ENCODE data around the gene ITPK1.

Gene ITPK1

GRCh38 chr14:92925446-92925845 lies 190.3 kb downstream of the ITPK1 start:
- no peaks in the 10 kb centered on the region for H3K27me3 ChIP-seq (ENCODE audit: insufficient read depth, low read length, poor library complexity)
- peaks cover 2% of the 10 kb centered on the region for H3K4me1 ChIP-seq (ENCODE audit: control insufficient read depth, low read depth, low read length)
- H3K18ac ChIP-seq (ENCODE audit: low read length): no peak overlapping the region
- no peak overlapping the region for H4K8ac ChIP-seq (ENCODE audit: low read depth, low read length)
- H4K5ac ChIP-seq (ENCODE audit: low read length): no peak overlapping the region
- no peak overlapping the region for H3K4me3 ChIP-seq (ENCODE audit: low read length)
- H2AK5ac ChIP-seq (ENCODE audit: low read length): no peak overlapping the region
- H3K36me3 ChIP-seq (ENCODE audit: control insufficient read depth, insufficient read depth, low read length): no peaks in the 10 kb centered on the region
- H3K79me2 ChIP-seq (ENCODE audit: control insufficient read depth, insufficient read depth, low read length): no peaks in the 10 kb centered on the region
- no peak overlapping the region for H3K4ac ChIP-seq (ENCODE audit: low read depth, low read length)
- H2BK5ac ChIP-seq (ENCODE audit: low read length): no peak overlapping the region
- H3K9ac ChIP-seq (ENCODE audit: low read length): no peak overlapping the region
- H2BK120ac ChIP-seq (ENCODE audit: low read depth, low read length): no peak overlapping the region
- peak; percentile 23 for DNase-seq
- H3K27ac ChIP-seq (ENCODE audit: low read depth, low read length): no peak overlapping the region
- no peak overlapping the region for H3K23ac ChIP-seq (ENCODE audit: low read length)
- H3K79me1 ChIP-seq (ENCODE audit: low read length): no peaks in the 10 kb centered on the region
- no peak overlapping the region for H3K4me2 ChIP-seq (ENCODE audit: low read length)
- H2BK15ac ChIP-seq (replicated peaks; ENCODE audit: low read depth): no peak overlapping the region
- no peak overlapping the region for H3K56ac ChIP-seq (ENCODE audit: low read length)
- no CpG with 5 or more reads among the region's 6 CpGs for WGBS (ENCODE audit: extremely low coverage, insufficient coverage, low lambda C conversion rate)

DNA sequence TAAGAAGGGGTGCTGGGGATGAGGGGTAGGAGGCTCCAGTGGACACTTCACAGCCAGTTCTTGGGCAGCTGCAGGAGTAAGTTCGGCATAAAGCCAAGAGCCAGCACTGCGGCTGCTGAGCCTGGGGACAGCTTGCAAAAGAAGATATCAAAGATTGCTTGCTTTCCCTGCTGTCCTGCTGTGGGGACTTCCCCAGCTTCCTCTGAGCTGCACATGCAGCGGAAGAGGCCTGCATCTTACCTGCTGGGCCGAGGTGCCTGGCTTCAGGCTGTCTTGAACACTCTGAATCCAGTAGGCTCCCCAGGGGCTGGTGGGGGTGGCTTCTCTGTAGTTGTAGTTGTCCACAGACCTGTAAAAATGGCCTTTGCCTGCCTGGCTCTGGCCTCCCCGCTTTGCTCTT lies 191.5 kb downstream of the ITPK1 start:
- Histone ChIP-seq H4K5ac (ENCODE audit: low read length) (no peak overlapping the region), H2BK15ac (replicated peaks; ENCODE audit: low read depth) (no peak overlapping the region), H3K4me3 (ENCODE audit: low read length) (no peak overlapping the region), H3K27me3 (ENCODE audit: insufficient read depth, low read length, poor library complexity) (no peaks in the 10 kb centered on the region), H4K8ac (ENCODE audit: low read depth, low read length) (no peak overlapping the region), H3K18ac (ENCODE audit: low read length) (no peak overlapping the region), H3K4ac (ENCODE audit: low read depth, low read length) (no peak overlapping the region), H3K36me3 (ENCODE audit: control insufficient read depth, insufficient read depth, low read length) (no peaks in the 10 kb centered on the region), H3K4me2 (ENCODE audit: low read length) (no peak overlapping the region), H3K56ac (ENCODE audit: low read length) (no peak overlapping the region), H2BK5ac (ENCODE audit: low read length) (no peak overlapping the region), H3K79me2 (ENCODE audit: control insufficient read depth, insufficient read depth, low read length) (no peaks in the 10 kb centered on the region), H2BK120ac (ENCODE audit: low read depth, low read length) (no peak overlapping the region), H3K23ac (ENCODE audit: low read length) (no peak overlapping the region), H3K9ac (ENCODE audit: low read length) (no peak overlapping the region), H3K79me1 (ENCODE audit: low read length) (no peaks in the 10 kb centered on the region), H2AK5ac (ENCODE audit: low read length) (no peak overlapping the region), H3K27ac (ENCODE audit: low read depth, low read length) (no peak overlapping the region), H3K4me1 (ENCODE audit: control insufficient read depth, low read depth, low read length) (peaks cover 2% of the 10 kb centered on the region)
- WGBS (ENCODE audit: extremely low coverage, insufficient coverage, low lambda C conversion rate): no CpG with 5 or more reads among the region's 5 CpGs
- DNase-seq: peak; percentile 11

- no peak overlapping the region for H3K56ac ChIP-seq (ENCODE audit: low read length)
- WGBS (ENCODE audit: extremely low coverage, insufficient coverage, low lambda C conversion rate): no CpG with 5 or more reads among the region's 8 CpGs
- peaks cover 2% of the 10 kb centered on the region for H3K4me1 ChIP-seq (ENCODE audit: control insufficient read depth, low read depth, low read length)
- no peak overlapping the region for H3K27ac ChIP-seq (ENCODE audit: low read depth, low read length)
- H3K9ac ChIP-seq (ENCODE audit: low read length): no peak overlapping the region
- H3K18ac ChIP-seq (ENCODE audit: low read length): no peak overlapping the region
- no peaks in the 10 kb centered on the region for H3K27me3 ChIP-seq (ENCODE audit: insufficient read depth, low read length, poor library complexity)
- H3K23ac ChIP-seq (ENCODE audit: low read length): no peak overlapping the region
- H3K4me3 ChIP-seq (ENCODE audit: low read length): no peak overlapping the region
- H2AK5ac ChIP-seq (ENCODE audit: low read length): no peak overlapping the region
- no peak overlapping the region for H4K5ac ChIP-seq (ENCODE audit: low read length)
- no peaks in the 10 kb centered on the region for H3K79me2 ChIP-seq (ENCODE audit: control insufficient read depth, insufficient read depth, low read length)
- no peak overlapping the region for H3K4me2 ChIP-seq (ENCODE audit: low read length)
- H2BK5ac ChIP-seq (ENCODE audit: low read length): no peak overlapping the region
- no peaks in the 10 kb centered on the region for H3K36me3 ChIP-seq (ENCODE audit: control insufficient read depth, insufficient read depth, low read length)
- no peak overlapping the region for H2BK15ac ChIP-seq (replicated peaks; ENCODE audit: low read depth)
- H2BK120ac ChIP-seq (ENCODE audit: low read depth, low read length): no peak overlapping the region
- no peak for DNase-seq
- H4K8ac ChIP-seq (ENCODE audit: low read depth, low read length): no peak overlapping the region
- H3K79me1 ChIP-seq (ENCODE audit: low read length): no peaks in the 10 kb centered on the region
- no peak overlapping the region for H3K4ac ChIP-seq (ENCODE audit: low read depth, low read length)
Measured at GRCh38 chr14:92923744-92924103, 192.0 kb downstream of the ITPK1 start.

- WGBS (ENCODE audit: extremely low coverage, insufficient coverage, low lambda C conversion rate): no CpG with 5 or more reads among the region's 86 CpGs
- no peak within 1 kb of the TSS for H2BK15ac ChIP-seq (replicated peaks; ENCODE audit: low read depth)
- H3K27me3 ChIP-seq (ENCODE audit: insufficient read depth, low read length, poor library complexity): no peaks in the 10 kb centered on the region
Measured at GRCh38 chr14:92922883-92923743, 192.6 kb downstream of the ITPK1 start, which contains the start of gene CHGA. CHGA (plus strand) TSS chr14:92923150; CDS start chr14:92923360, 210 bp downstream.

DNA sequence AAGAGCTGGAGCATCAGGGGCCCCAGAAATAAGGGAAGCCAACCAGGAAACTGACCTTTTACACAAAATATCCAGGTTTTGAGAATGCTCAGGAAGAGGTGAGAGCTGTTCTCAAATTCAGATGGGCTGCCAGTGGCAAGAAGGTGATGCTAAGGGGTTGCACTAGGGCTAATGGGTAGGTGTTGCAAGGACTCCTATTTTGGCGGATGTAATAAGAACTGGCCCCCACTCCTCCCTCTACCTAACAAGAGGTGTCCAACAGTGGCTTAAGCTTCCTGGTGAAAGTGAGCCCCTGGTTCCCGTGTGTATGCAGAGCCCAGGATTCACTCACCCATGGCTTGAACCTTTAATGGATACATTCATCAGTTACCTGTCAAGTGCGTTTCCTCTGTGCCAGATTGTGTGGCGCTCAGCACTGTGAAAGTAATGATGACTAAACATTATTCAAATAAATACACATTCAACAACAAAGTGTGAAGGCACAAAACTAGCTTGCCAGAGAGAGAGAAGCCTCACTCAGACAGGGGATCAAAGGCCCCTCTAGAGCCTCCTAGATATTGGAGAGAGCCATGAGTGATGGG lies 193.5 kb downstream of the ITPK1 start:
- H3K4me3 ChIP-seq (ENCODE audit: low read length): no peak overlapping the region
- H3K27me3 ChIP-seq (ENCODE audit: insufficient read depth, low read length, poor library complexity): no peaks in the 10 kb centered on the region

More at GRCh38 chr14:92922883-92923743, 192.6 kb downstream of the ITPK1 start, which contains the start of gene CHGA:
- Histone ChIP-seq H3K23ac (ENCODE audit: low read length) (no peak within 1 kb of the TSS), H2BK5ac (ENCODE audit: low read length) (no peak within 1 kb of the TSS), H2AK5ac (ENCODE audit: low read length) (no peak within 1 kb of the TSS), H3K4me3 (ENCODE audit: low read length) (peak within 1 kb of the TSS; percentile 39), H3K56ac (ENCODE audit: low read length) (peak within 1 kb of the TSS; percentile 58), H4K8ac (ENCODE audit: low read depth, low read length) (no peak within 1 kb of the TSS), H3K4me1 (ENCODE audit: control insufficient read depth, low read depth, low read length) (peaks cover 2% of the 10 kb centered on the region), H3K36me3 (ENCODE audit: control insufficient read depth, insufficient read depth, low read length) (no peaks in the 10 kb centered on the region), H4K5ac (ENCODE audit: low read length) (no peak within 1 kb of the TSS), H3K18ac (ENCODE audit: low read length) (no peak within 1 kb of the TSS), H3K9ac (ENCODE audit: low read length) (peak within 1 kb of the TSS; percentile 43), H3K79me2 (ENCODE audit: control insufficient read depth, insufficient read depth, low read length) (no peaks in the 10 kb centered on the region), H3K4ac (ENCODE audit: low read depth, low read length) (no peak within 1 kb of the TSS), H3K79me1 (ENCODE audit: low read length) (no peaks in the 10 kb centered on the region), H3K27ac (ENCODE audit: low read depth, low read length) (no peak within 1 kb of the TSS), H3K4me2 (ENCODE audit: low read length) (peak within 1 kb of the TSS; percentile 86), H2BK120ac (ENCODE audit: low read depth, low read length) (no peak within 1 kb of the TSS)
- peak; percentile 78 for DNase-seq

More for the DNA sequence above, 193.5 kb downstream of the ITPK1 start:
- Histone ChIP-seq H3K36me3 (ENCODE audit: control insufficient read depth, insufficient read depth, low read length) (no peaks in the 10 kb centered on the region), H3K79me1 (ENCODE audit: low read length) (no peaks in the 10 kb centered on the region), H3K9ac (ENCODE audit: low read length) (no peak overlapping the region), H2BK5ac (ENCODE audit: low read length) (no peak overlapping the region), H3K4me1 (ENCODE audit: control insufficient read depth, low read depth, low read length) (peaks cover 2% of the 10 kb centered on the region), H3K56ac (ENCODE audit: low read length) (no peak overlapping the region), H3K4me2 (ENCODE audit: low read length) (peak overlapping the region; percentile 62), H2BK120ac (ENCODE audit: low read depth, low read length) (no peak overlapping the region), H3K79me2 (ENCODE audit: control insufficient read depth, insufficient read depth, low read length) (no peaks in the 10 kb centered on the region), H3K4ac (ENCODE audit: low read depth, low read length) (no peak overlapping the region), H3K18ac (ENCODE audit: low read length) (no peak overlapping the region), H3K23ac (ENCODE audit: low read length) (no peak overlapping the region), H2AK5ac (ENCODE audit: low read length) (no peak overlapping the region), H2BK15ac (replicated peaks; ENCODE audit: low read depth) (no peak overlapping the region), H3K27ac (ENCODE audit: low read depth, low read length) (no peak overlapping the region), H4K8ac (ENCODE audit: low read depth, low read length) (no peak overlapping the region), H4K5ac (ENCODE audit: low read length) (no peak overlapping the region)
- no peak for DNase-seq
- no CpG with 5 or more reads among the region's 4 CpGs for WGBS (ENCODE audit: extremely low coverage, insufficient coverage, low lambda C conversion rate)
